Hematopoietic multipotent progenitor cell treated with erythropoietin and hydrocortisone succinate and interleukin-3 and kit ligand, for 8 days (in vitro differentiated cells): ENCODE results near the gene TGFBR2.

Experiments
- DNase-seq: peaks from one replicate; pipeline ENCODE4 v3.0.0-alpha.2; 2015

TGFBR2 gene

DNA sequence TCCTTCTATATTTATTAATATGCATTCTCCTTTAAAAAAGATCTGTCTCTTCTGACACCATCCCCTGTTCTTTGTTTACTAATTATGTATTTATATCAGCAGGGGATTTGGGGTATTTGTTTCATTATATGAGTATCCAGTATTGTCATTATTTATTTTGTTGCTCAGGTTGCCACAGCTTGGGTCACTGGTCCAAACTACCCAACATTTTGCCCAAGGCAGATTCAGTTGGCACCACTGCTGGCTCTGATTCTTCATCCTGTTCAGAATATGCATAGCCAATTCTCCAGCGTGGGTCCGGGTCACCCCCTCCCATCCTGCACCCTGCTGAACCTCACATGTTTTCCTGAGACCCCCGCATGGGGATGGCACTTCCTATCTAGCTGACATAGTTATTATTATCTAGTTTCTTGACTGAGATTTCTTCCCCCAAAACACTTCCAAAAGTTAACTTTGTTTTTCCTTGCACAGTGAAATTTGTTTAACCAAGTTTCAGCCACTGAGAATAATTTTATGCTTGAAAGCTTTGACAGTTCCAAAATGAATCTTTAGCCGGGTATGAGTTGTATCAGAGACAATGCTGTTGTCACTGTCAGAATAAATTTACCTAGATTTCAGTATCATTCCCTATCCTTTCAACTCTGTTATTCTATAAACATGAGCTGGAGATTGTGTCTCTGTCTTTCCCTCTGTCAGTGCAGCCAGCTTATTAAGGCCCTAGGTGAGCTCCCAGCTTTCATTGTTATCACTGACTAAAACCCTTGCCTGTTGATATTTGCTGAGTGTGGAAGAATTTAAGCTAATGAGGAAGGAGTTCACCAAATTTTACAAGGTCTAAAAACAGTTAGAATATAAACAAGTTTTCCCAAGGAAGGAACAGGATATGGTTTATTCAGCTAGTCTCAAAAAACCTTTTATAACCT, 70.3 kb downstream of the TGFBR2 start:
- no peak for DNase-seq

DNA sequence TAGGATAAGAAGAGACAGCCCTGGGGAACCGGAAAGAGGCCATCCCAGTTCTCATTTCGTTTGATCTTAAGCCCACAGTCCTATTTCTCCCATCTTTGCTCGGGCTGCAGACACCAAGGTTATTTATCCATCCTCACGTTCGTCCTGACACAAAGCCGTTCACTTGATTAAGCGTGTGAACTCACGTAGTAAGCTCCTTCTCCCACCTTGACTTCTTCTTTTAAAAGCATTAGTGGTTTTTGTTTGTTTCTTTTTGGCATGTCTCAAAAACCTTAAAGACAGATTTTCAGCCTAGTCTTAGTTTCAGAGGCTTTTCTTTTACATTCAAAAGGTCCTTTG, 70.9 kb downstream of the TGFBR2 start:
- DNase-seq, result no peak

DNA sequence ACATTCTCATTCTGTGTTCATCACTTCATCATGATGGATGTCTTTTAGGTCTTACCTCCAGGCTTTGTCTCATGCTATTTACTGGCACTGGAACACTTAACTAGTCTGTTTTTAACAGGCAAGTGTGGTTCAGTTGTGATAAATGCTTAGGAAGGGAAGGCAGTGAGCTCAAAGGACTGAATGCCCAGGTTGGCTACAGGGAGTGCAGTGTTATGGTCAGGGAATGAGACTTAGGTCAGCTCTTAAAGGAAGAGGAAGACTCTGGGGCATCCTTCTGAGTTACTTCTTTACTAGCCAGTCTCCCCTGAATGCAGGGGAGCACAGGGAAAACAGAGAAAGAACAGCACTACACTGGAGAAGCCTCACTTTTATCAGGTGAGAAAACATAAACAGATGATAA, 72.6 kb downstream of the TGFBR2 start:
- DNase-seq, result no peak

DNA sequence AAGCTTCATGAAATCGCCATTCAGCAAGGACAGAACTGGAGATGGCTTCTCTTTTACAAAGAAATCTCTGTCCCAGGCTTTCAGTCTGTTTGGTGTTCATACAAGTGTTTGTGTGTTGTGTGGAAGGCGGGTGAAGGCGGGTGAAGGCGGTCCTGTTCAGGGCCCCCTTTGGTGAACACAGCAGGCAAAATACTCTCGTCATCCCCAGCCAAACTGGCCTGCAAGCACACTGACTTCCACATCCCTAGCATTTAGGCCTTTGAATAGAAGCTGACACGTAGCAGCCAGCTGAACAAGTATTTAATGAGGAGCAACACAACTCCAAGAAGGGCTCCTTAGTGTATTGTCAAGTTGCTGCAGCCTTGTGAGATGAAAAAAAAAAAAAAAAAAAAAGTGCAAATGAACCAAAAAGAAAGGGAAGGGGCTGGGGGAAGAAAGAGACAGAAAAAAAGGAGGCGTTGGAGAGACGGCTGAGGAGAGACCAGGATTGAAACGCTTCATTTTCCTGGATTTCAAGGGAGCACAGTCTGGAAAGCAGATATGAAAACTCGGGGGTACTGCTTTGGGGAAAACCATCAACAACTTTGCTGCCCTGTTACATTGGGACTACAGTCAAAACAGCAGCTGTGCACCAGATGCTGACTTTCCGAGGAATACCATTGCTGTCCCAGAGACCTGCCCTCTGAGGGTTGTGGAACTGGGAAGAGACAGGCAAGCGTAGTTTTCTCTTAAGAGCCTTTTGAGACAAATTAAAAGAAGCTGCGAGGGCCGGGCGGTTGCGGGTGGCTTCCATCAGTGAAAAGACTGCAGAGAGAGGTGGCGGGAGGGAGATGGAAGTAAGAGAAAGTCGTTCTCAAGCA, 74.6 kb downstream of the TGFBR2 start:
- no peak for DNase-seq

- no peak for DNase-seq
Observed at GRCh38 chr3:30681649-30682211, 75.3 kb downstream of the TGFBR2 start.

DNA sequence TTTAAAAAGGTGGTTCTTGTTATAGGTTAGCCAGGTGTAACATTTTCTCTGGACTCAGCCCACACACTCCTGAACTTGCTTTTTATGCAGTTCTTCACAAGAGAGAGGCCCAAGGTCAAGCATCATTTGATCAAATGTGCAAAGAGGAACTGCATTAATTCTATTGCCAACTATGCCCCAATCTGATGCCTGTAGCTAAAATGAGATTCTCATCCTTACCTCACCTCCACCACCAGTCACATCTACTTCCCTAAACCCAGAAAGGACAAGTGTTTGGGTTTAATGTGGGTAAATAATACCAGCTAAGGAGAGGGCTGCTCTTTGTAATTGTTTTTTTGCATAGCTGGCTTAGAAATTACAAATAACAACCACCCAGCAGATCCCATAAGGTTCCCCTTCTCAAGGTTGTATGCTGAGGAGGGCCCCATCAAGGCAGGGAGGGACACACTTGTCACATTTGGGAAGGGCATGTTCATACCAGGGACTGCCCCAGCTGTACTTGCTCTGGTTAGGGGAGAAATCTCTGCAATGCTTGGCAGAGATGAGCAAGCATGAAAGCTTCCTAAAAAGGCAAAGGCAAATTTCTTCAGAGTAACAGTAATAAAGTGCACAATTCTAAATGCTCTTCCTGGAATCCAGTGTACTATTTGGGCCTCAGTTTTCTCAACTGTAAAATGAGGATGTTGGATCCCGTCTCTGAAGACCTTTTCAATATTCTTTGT, 76.2 kb downstream of the TGFBR2 start:
- DNase-seq, result no peak

- no peak for DNase-seq
Observed at GRCh38 chr3:30683769-30684168, 77.4 kb downstream of the TGFBR2 start.

DNA sequence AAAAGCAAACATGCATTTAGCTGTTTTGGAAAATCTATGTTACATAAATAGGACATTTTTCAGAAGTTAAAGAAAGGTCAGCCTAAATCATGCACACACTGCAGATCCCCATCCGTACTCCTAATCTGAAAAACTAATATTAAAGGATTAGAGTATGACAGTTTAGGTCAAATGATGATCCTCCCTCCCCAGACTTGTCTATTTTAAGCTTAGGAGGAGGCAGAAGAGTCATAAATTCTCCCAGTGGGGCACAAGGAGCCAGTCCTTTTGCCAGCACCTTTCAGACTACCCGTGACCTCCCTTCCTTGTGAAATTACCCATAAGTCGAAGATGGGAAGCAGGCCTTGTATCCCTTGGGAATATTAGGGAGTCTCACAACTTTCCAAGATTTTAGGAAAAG, 78.0 kb downstream of the TGFBR2 start:
- no peak for DNase-seq

DNA sequence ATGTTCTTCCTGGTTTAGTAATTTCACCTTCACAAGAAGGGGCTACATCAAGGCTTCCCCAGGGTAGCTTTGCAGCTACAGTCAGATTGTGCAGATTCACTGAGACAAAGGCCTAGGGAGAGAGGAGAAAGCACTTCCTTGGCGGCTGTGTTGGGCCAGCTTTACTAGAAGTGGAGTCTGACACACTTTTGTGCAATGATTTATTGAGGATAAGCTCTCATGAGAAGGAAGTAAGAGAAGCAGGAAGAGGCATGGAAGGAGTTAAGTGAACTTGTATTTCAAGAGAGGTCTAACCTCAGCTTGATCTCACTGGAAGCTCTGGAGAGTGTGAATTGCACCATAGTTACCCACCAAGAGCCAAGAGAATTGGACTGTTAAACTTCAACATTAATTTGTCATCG, 78.9 kb downstream of the TGFBR2 start:
- DNase-seq, result no peak

DNA sequence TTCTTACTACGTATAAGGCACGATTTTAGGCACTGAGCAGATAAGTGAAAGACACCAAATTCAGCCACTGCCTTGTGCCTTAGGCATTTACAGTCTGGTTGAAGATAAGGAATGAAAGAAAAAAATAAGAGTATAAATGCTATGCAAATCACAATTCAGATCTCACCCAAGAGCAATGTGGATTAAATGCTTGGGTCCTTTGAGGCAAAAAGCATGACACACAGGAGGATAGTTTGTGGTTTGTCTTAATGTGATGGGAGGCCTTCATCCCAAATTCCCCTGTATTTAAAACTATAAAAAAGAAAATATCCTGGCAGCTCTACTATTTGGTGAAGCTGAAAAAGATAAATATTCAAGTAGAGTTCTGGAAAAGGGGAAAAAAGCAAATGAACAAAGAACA, 79.8 kb downstream of the TGFBR2 start:
- no peak for DNase-seq

DNA sequence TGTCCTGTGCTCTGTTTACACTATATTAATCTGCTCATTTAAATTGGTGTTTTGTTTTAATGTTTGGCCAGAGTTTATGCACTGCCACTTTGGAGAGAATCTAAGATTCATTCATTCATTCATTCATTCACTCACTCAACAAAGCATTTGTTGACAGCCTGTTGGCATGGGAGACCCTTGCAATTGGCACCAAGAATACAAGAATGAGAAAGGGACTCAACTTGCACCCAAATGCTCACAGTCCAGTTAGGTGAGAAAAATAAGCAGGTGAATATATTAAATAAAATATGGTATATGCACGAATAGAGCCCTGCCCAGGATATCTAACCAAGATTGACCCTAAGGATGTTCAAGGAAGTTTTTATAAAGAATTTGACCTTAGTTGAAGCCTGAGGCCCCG, 80.4 kb downstream of the TGFBR2 start:
- no peak for DNase-seq

GRCh38 chr3:30687930-30688570, 81.6 kb downstream of the TGFBR2 start:
- DNase-seq, result no peak

GRCh38 chr3:30688776-30689641, 82.6 kb downstream of the TGFBR2 start:
- DNase-seq, result peak; percentile 62

DNA sequence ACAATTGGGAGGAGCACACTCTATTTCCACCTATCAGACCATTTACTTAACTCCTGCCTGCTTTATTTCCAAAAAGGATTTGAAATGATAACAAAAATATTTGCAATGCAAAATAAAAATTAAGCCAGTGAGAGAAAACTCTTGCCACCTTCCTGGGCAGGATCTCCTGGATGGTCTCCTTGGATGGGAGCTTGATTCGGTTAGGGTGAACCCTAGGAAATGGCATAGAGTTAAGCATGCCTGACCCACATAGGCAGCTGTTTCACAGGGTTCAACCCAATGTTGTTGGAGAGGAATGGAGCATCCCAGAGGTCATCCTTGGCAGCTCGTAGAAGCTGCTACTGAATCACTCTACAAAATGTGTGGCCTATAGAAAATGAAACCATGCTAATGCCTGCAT, 83.8 kb downstream of the TGFBR2 start:
- DNase-seq, result no peak

DNA sequence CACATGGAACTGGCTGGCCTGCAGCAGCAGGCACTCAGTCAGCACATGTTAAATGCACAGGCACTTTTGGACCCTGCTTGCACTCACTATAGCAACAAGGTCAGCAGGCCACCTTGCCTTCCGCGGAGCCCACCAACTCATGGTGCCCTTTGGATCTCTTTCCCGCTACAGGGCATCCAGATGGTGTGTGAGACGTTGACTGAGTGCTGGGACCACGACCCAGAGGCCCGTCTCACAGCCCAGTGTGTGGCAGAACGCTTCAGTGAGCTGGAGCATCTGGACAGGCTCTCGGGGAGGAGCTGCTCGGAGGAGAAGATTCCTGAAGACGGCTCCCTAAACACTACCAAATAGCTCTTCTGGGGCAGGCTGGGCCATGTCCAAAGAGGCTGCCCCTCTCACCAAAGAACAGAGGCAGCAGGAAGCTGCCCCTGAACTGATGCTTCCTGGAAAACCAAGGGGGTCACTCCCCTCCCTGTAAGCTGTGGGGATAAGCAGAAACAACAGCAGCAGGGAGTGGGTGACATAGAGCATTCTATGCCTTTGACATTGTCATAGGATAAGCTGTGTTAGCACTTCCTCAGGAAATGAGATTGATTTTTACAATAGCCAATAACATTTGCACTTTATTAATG, 85.0 kb downstream of the TGFBR2 start:
- DNase-seq, result no peak

DNA sequence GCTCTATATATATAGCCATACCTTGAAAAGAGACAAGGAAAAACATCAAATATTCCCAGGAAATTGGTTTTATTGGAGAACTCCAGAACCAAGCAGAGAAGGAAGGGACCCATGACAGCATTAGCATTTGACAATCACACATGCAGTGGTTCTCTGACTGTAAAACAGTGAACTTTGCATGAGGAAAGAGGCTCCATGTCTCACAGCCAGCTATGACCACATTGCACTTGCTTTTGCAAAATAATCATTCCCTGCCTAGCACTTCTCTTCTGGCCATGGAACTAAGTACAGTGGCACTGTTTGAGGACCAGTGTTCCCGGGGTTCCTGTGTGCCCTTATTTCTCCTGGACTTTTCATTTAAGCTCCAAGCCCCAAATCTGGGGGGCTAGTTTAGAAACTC, 85.5 kb downstream of the TGFBR2 start:
- no peak for DNase-seq

DNA sequence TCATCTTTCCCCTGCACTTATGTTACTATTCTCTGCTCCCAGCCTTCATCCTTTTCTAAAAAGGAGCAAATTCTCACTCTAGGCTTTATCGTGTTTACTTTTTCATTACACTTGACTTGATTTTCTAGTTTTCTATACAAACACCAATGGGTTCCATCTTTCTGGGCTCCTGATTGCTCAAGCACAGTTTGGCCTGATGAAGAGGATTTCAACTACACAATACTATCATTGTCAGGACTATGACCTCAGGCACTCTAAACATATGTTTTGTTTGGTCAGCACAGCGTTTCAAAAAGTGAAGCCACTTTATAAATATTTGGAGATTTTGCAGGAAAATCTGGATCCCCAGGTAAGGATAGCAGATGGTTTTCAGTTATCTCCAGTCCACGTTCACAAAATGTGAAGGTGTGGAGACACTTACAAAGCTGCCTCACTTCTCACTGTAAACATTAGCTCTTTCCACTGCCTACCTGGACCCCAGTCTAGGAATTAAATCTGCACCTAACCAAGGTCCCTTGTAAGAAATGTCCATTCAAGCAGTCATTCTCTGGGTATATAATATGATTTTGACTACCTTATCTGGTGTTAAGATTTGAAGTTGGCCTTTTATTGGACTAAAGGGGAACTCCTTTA, 86.2 kb downstream of the TGFBR2 start:
- no peak for DNase-seq

DNA sequence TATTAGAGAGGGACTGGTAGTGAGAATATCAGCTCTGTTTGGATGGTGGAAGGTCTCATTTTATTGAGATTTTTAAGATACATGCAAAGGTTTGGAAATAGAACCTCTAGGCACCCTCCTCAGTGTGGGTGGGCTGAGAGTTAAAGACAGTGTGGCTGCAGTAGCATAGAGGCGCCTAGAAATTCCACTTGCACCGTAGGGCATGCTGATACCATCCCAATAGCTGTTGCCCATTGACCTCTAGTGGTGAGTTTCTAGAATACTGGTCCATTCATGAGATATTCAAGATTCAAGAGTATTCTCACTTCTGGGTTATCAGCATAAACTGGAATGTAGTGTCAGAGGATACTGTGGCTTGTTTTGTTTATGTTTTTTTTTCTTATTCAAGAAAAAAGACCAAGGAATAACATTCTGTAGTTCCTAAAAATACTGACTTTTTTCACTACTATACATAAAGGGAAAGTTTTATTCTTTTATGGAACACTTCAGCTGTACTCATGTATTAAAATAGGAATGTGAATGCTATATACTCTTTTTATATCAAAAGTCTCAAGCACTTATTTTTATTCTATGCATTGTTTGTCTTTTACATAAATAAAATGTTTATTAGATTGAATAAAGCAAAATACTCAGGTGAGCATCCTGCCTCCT, 87.2 kb downstream of the TGFBR2 start:
- peak; percentile 82 for DNase-seq

DNA sequence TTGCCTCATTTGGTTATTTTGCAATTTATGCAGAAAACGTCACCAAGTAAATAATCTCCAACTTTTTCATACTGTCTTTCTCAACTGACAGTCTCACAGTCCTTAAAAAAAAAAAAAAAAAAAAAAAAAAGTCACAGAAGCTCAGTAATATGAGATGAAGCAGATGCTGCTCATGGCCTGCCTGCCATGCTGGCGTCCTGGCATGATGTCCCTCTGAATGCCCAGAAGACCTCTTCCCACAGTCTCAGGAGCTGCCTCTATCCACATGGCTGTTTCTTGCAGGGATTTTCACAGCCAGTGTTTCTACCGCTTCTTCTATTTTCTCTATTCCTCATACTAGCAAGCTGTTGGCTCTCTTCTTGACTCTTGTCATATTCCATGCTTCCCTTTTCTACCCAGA, 87.7 kb downstream of the TGFBR2 start:
- no peak for DNase-seq

DNA sequence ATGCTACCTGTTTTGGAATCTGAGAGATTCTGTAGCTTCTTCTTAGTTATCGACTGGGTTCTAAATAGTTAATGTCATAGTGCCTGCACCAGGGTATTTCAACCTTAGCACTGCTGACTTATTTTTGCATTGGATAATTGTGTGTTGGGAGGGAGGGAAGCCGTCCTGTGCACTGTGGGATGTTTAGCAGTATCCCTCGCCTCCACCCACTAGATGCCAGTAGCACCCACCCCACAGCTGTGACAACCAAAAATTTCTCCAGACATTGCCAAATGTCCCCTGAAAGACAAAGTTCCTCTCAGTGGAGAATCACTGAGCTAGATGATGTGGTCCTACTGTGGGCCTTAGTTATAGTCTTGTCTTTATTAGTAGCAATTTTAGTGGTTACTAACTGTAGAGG, 88.3 kb downstream of the TGFBR2 start:
- DNase-seq, result no peak
